ENCODE data around the gene MRPL23.

Gene MRPL23

GRCh38 chr11:1946812-1947484 lies at the start of gene MRPL23:
TSS of gene MRPL23 (plus strand) at chr11:1947332. CDS start at chr11:1947363, 31 bp downstream.
- DNase-seq (ENCODE audit: low read depth) = no peak

- DNase-seq (ENCODE audit: low read depth) = no peak
Observed at GRCh38 chr11:1899090-1899489, 48.0 kb upstream of the MRPL23 start.

GRCh38 chr11:1899686-1900085 lies 47.4 kb upstream of the MRPL23 start:
- no peak for DNase-seq (ENCODE audit: low read depth)

- no peak for DNase-seq (ENCODE audit: low read depth)
Observed at GRCh38 chr11:1906181-1906580, 41.0 kb upstream of the MRPL23 start.

GRCh38 chr11:1906611-1907423 lies 40.3 kb upstream of the MRPL23 start:
- DNase-seq (ENCODE audit: low read depth) = no peak

GRCh38 chr11:1908618-1909017 lies 38.5 kb upstream of the MRPL23 start:
- DNase-seq (ENCODE audit: low read depth) = no peak

- DNase-seq (ENCODE audit: low read depth) = no peak
Observed at GRCh38 chr11:1909524-1909923, 37.6 kb upstream of the MRPL23 start.

GRCh38 chr11:1912289-1912878 lies 34.7 kb upstream of the MRPL23 start:
- DNase-seq (ENCODE audit: low read depth) = no peak

GRCh38 chr11:1913271-1914060 lies 33.7 kb upstream of the MRPL23 start:
- no peak for DNase-seq (ENCODE audit: low read depth)

GRCh38 chr11:1915795-1916131 lies 31.4 kb upstream of the MRPL23 start:
- DNase-seq (ENCODE audit: low read depth) = no peak

GRCh38 chr11:1916132-1916985 lies 30.8 kb upstream of the MRPL23 start:
- no peak for DNase-seq (ENCODE audit: low read depth)

- DNase-seq (ENCODE audit: low read depth) = no peak
Observed at GRCh38 chr11:1916986-1917522, 30.1 kb upstream of the MRPL23 start.

GRCh38 chr11:1917523-1918435 lies 29.4 kb upstream of the MRPL23 start:
- DNase-seq (ENCODE audit: low read depth) = no peak

- no peak for DNase-seq (ENCODE audit: low read depth)
Observed at GRCh38 chr11:1918436-1919315, 28.5 kb upstream of the MRPL23 start.

- DNase-seq (ENCODE audit: low read depth) = no peak
Observed at GRCh38 chr11:1919391-1920127, 27.6 kb upstream of the MRPL23 start, which contains the start of gene TNNT3. TSS of gene TNNT3 (plus strand) at chr11:1919703. CDS start at chr11:1922875, 3,172 bp downstream.

- DNase-seq (ENCODE audit: low read depth) = no peak
Observed at GRCh38 chr11:1920128-1920908, 26.8 kb upstream of the MRPL23 start.

- DNase-seq (ENCODE audit: low read depth) = no peak
Observed at GRCh38 chr11:1920909-1921573, 26.1 kb upstream of the MRPL23 start.

Measured in stimulated activated CD8-positive, alpha-beta memory T cell treated with anti-CD3 and anti-CD28 coated beads, Interleukin-12 subunit alpha, Interleukin-12 subunit beta, amount 100 ng/mL, for 1 hour (primary cell).